GM19324 (cell line): ENCODE data around the gene C16orf96.

Source experiments
- ATAC-seq: cut with Tn5 transposase; IDR thresholded peaks from one replicate; pipeline ENCODE4 v1.9.1; 2021; ENCODE audit warnings: mild to moderate bottlenecking, moderate library complexity; ENCODE audit not compliant: unreplicated experiment, low FRiP score

C16orf96 gene

DNA sequence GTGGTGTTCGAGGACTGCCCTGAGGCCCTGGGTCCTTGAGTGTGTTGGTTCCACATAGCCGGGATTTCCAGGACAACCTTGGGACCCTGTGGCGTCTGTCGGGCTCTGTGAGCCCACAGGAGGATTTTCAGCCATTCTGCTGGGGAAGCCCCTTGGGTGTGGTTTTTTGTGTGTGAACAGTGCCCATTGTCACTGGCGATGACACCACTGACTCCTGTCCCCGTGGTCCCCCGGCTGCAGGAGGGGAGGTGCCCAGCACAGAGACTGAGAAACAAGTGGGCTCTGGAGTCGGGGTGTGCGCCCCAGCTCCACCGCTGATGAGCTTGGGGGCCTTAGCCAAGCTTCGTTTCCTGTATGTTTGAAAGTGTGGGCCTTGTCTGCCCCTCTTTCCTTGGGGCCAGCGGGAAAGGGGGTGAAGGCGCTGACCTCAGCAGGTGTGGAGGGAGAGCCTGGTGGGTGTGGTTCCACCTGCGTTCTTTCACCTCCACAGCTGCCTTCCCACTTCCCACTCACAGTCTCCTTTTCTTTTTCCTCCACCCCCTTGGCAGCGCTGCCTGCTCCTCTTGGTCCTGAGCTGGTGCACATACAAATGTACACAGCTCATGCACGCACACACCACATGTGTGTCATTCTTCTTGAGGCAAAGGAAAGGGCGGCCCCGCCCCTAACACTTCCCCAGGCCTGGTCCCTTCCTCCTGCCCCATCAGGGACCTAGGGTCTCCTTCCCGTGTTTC lies 84.6 kb downstream of the C16orf96 start:
- ATAC-seq = no peak

- no peak for ATAC-seq
These were observed 85.2 kb downstream of the C16orf96 start for GRCh38 chr16:4641306-4641687.

- no peak for ATAC-seq
These were observed 85.8 kb downstream of the C16orf96 start for GRCh38 chr16:4641895-4642294.

- no peak for ATAC-seq
These were observed 90.9 kb downstream of the C16orf96 start for GRCh38 chr16:4646773-4647643.

DNA sequence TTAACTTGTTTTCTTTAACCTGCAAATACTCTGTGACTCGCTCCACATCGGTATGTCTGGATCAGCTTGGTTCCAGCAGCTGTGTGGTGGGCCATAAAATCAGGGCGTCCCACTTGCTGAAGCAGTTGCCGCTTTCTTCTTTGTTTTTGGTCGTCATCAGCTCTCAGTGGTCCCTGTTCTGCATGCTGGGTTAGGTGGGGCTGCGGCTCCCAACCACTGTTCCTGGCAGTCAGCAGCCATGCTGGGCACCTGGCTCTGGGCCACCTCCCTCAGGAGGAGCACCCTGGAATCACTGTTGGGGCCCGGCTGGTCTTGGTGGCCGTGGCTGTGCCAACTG lies 91.5 kb downstream of the C16orf96 start:
- ATAC-seq = no peak

DNA sequence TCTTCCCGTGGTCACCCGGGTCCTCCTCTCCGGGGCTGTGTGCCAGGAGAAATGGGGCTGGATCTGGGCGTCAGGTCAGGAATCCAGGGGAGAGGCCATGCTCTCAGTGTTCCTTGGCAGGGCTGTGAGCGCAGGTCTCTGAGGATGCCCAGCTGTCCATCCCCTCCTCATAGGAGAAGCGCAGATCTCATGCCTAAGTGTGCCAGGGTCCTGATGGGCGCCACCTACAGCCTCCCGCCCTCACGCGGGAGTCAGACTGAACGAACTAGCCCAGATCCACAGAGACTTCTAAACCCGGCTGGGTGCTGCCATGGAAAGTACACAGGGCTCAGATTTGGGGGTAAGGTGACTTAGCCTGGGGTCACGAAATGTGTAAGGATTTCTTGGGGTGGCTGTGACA lies 92.8 kb downstream of the C16orf96 start:
- ATAC-seq = no peak

- no peak for ATAC-seq
These were observed 93.8 kb downstream of the C16orf96 start for GRCh38 chr16:4649744-4650442.
